Hindlimb muscle (tissue), 1 donor: ENCODE measurements around the gene CCDC146. TPM values are rescaled to one million over a fixed set of nuclear protein-coding genes. Genes with fewer than 3 reads are reported as not detected.

Experiments used
- DNase-seq: peaks from one replicate; pipeline ENCODE4 v3.0.0-alpha.2; 2013
- polyA plus RNA-seq: library from polyadenylated mRNA; unstranded; fragments of 120-200 nt; gene quantifications from one replicate; pipeline ENCODE4 v1.2.1, GENCODE V29; 2013; ENCODE audit not compliant: insufficient read length

CCDC146 gene
- polyA plus RNA-seq, 1 donor: 7.6 TPM

- DNase-seq: no peak
Measured at GRCh38 chr7:77293046-77293445, 170.6 kb downstream of the CCDC146 start.

- no peak for DNase-seq
Measured at GRCh38 chr7:77295549-77295948, 173.1 kb downstream of the CCDC146 start.

GRCh38 chr7:77306231-77307067 lies 184.0 kb downstream of the CCDC146 start:
- DNase-seq: no peak

GRCh38 chr7:77308792-77309191 lies 186.4 kb downstream of the CCDC146 start:
- no peak for DNase-seq

DNA sequence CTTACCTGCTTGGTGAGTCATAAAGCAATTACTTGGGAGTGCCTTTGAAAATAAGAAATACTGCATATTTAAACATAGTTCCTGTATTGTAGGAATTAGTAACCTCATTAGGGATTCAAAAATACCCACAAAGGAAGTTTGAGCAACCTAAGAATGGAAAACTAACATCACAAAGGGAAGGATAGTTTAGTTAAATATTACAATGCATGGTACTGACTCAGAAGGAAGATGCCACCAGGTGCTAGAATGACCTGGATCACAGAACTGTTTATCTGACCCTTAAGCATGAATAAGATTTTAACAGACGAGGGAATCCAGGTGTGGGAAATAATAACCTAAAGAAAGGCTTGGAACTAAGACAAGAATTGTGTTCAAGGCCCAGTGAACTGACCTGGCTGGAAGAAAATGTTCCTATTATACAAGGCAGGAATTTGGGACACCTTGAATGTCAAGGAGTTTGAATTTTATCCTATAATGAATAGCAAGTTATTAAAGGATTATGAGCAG lies 187.4 kb downstream of the CCDC146 start:
- DNase-seq: no peak

- no peak for DNase-seq
Measured at GRCh38 chr7:77310982-77311381, 188.6 kb downstream of the CCDC146 start.

DNA sequence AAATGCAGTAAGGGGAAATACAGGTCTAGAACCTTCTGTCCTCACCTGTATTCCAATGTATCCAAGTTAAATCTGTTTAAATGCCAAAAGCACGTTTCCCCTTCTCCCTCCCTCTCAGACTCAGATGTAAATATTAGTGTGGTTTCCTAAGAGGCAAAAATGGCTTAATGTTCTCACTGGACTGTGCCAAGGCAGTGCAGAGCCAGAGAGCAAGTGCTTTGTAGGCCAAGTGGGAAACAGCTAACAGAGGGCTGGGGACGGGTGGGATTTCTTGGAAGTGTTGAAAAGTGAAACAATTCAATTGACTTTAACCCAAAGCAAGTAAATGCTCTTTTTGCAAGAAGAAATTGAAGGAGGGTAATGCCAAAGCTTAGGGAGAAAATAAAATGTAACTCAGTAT lies 190.7 kb downstream of the CCDC146 start:
- no peak for DNase-seq

- DNase-seq: no peak
Measured at GRCh38 chr7:77313876-77314480, 191.6 kb downstream of the CCDC146 start.

DNA sequence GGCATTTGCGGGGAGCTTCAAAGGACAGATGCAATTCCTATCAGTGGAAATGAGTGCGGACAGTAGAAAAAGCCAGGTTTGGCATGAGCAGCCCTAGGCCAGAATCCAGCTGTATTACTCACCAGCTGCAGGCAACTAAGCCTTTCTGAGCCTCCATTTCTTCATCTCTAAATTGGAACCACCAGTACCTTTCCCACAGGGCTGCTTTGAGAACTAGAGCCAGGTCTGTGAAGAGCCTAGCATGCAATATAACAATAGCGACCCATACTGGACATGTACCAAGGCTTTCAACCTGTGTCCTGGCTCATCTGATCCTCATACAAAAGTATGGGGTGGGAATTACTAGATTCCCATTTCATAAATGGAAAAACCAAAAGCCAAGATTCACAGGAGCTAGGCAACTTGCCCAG lies 192.8 kb downstream of the CCDC146 start:
- peak; percentile 81 for DNase-seq

DNA sequence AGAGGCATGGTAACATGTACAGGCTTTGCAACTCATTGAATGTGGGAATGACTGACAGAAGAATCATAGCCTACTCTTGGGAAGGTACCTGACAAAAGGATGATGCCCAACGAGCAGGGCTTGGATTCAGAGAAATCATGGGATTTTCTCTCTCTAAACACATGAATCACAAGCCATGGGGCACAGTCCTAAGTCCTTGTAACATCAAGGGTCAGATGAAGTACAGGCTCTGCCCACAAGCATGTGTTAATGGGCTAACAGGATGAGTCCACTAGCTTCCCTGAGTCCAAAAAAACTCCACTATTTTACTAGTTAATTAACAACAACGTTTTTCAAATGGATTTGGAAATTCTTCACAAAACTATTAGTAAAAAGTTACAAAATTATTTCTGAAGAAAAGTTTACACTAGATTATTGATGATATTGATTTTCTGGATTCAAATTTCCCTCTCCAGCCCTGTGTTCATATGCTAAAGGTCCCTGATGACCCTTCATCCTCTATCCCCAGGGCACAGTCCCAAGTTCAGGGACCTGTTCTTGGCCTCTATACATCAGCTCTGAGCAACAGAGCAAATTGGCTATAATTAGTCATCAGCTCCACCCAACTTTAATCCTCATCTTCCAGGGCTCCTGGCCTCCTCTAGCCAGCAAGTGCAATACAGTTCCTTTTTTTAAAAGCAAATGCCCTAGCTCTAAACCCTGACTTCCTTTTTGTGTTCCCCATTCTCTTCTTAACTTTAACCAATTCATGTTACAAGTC lies 194.0 kb downstream of the CCDC146 start:
- DNase-seq: no peak

GRCh38 chr7:77318019-77318418 lies 195.6 kb downstream of the CCDC146 start:
- no peak for DNase-seq

DNA sequence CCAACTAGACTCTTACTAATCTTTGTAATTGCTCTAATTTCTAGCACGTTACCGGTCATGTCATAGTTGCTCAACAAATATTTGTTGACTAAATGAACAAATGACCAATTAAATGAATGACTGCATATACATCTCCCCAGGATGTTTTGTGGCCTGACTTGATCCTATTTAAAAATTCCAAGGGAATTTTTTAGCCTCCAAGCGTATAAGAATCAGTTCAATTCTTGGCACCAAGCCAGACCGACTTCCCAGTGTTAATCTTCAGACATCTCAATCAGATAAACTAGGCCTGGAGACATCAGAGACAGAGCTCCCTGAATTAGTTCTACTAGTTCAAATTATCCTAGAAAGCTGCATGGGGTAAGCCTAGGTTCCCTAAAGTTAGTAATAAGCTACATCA lies 197.7 kb downstream of the CCDC146 start:
- DNase-seq: no peak

DNA sequence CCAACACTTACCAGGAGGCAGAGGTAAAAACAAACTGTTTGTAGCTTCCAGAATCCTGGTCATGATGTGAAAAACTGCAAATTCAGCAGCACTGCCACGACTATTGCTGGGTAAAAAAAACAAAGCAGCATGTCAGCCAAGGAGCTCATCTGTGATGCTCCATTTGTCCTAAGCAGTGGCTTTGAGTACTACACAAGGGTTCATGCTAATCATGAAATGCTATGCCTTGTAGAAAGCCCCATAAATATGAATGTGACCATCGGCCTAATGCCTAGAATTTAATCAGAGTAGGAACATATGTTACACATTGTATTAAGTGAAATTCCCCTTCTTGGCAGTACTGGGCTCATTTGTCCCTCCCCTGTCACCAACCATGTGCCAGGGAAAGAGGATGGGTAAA lies 198.3 kb downstream of the CCDC146 start:
- no peak for DNase-seq

DNA sequence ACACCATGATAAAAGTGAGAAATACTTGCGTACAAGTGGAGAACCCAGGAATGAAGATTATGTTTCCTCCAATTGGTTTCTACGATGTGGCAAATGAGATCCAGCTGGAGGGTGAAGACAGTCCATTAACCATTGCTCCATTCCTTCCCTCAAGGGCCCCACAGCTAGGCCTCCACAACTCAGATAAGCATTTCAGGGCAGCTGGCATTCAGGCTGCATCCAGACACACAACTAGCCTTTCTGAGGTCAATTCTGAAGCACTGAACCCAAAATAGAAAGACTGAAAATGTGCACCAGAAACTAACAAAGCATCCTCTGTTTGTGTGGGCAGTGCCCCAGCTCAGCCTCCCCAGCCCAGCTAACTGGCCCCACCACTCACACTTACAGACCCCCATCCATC lies 198.9 kb downstream of the CCDC146 start:
- DNase-seq: no peak

DNA sequence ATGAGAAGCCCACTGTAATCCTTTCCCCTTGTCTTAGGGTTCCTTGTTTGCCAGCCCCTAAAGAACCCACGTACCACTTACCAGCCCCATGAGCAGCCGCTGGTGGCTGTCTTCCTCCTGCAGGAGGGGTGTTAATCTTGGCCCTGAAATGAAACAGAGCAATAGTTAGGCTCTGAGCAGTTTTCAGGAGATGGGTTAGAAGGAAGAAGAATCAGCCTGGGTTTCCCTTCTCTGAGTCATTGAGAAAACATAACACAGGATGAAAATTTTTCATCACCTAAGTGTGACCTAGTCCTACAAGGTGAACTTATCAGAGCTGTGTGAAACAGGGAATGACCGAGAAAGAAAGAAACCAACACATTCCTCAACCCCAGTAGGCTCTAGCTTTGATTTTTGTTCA lies 203.7 kb downstream of the CCDC146 start:
- DNase-seq: no peak

GRCh38 chr7:77327067-77327931 lies 204.9 kb downstream of the CCDC146 start:
- no peak for DNase-seq

GRCh38 chr7:77327932-77328628 lies 205.7 kb downstream of the CCDC146 start:
- no peak for DNase-seq

DNA sequence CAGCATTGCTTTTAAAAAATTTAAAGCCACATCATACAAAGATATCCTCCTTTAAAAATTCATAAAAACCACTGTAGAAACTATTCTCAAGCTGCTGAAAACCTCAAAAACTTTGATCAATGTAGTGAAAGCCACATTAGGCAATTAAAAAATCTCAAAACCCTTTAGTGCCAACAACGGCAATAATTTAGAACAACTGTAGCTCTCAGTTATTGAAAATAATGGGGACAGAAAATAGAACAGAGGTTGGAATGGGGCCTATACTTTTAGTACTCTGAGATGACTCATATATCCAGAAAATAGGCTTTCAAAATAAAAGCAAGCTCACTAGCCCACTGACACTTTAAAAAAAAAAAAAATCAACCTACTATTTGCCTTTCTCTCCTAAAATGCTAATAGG lies 206.3 kb downstream of the CCDC146 start:
- DNase-seq: no peak

DNA sequence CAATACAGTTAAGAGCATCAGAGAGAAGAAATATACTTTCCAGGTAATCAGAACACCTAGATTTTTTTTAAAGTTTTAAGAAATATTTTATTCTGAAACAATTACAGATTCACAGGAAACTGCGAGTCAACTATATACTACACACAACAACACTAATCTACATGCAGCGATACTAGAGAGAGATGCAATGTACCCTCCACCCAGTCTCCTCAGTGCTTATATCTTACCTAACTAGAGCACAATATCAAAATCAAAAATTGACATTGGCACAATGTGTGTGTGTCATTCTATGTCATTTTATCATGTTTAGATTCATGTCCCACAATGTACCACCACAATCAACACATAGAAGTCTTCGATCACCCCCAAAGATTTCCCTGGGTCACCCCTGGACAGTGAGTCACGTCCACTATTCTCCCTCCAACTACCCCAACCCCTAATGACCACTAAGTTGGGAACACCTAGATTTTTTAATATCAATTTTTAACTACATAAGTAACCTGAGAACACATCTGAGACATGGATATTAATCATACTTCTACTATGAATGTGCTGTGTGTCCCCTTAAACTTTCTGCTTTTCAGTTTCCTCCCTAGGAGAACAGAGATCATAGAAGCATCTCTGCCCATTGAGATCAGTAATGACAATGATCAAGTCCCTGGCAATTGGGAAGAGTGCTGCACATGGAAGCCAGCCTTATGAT lies 207.2 kb downstream of the CCDC146 start:
- no peak for DNase-seq

DNA sequence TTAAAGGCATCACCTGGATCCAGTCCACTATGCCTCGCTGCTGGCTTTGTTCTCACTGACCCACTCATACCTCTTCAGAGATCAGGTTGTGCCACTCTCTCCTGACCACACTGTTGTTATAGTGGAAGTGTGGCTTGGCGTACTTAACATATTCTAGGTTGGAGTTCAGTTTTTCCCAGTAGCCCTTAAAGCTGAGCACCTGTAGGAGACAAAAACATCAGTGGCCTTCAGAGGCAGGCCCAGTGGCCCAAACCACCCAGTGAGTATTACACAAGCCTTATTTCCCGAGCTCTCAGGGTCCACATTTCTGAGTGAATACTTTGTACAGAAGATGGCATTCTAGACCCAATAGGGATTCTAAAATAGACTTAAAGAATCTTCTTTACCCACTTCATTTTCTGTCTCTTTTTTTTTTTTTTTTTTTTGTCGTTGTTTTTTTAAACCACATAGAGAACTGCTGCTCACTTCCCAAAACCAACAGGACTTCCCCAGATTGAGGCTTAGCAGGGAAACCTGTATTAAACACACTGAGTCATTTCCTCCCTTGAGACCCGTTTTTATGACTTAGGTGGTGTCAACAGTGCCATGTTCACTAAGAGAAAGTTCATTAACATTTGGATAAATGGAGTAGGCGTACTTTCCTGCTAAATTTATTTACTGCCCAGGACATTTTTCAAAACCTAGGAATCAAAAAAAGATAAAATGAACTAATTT lies 207.9 kb downstream of the CCDC146 start:
- no peak for DNase-seq
